ENCODE measurements around the gene UNCX.

The UNCX gene

DNA sequence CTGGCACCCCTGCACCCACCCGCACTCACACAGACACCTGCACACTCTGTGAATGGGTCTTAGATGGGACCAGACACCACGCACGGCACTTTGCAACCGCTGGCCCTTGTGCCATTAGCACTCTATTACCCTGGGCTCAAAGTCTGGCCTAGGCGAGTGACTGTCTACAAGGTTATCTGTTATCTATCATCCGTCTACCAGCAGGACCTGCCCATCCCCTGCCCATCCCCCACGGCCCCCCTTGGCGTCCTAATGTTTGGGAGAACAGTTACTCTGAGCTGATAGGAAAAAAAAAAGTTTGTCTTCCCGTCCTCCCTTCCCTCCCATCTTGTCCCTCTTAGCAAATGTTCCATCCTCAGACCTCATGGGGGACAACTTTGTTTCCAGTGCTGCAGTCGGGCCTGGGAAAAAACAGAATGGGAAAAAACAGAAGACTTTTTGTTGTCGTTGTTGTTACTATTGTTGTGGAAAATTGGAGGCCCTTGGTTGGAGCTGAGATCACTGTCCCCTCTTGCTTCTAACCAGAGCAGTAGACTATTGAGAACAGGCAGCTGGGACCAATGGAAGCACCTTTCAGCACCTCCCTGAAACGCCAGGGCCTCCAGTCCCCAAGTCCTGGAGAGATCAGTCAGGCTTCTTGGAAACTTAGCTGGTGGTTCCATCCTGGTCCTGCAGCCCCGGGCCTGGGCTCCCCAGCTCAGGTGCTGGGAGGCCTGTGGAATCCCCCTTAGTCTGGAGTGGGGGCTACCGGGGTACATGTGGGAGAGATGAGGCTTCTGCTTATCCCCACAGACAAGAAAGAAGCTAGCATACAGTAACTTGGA lies 12.2 kb downstream of the UNCX start:
- no peak for DNase-seq

DNA sequence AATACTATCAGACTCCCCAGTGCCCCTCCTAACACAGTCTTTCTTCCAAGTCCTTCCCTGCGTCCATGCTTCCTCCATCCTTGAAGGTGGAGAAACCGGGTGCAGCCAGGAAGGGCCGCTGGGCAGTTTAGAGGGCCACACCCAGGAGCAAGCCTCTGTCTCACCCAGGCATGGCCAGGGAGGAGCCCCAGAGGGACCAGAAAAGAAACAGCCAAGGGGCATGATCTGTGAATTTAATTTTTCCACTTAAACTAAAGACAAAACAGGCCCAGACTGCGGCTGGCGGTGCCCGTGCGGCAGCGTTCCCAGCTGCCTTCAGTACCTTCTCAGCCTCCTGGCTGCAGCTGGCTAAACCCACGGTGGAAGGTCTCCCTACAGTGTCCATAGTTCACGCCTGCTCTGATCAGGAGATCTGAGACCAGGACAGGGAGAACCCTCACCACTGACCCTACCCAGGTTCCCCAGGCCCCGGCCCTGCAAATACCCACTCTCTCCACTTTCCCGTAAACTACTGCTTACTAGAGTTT lies 12.9 kb downstream of the UNCX start:
- DNase-seq: no peak

DNA sequence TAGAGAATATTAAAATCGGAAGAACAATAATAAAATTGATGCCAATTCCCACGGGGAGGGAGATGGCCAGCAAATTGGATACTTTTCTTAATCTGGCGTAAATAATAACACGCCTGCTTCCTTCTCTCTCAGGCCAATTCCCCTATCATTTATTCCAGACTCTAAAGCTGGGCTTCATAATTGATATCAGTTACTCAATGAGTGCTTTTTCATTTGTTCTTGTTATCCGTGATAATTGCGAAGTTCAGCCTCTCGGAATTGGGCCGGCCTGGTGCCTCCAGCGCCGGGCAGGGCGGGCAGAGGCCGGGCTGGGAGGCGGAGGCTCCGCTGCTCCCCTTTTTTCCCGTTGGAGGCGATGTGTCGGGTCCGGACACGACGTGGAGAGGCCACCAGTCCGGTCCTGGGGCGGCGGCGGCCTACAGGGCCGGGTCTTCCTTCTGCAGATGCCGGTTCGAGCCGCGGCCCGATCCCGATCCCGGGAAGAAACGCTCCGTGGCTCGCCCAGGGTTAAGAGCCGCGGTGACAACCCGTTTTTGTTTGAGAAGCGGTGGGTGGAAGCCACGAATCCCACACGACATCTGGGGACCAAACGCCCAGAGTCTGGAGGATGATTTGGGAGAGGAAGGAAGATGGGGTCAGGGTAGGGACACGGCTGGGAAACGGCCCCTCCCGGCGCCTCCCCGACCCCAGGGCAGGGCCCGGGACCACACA lies 13.6 kb downstream of the UNCX start:
- no peak for DNase-seq

DNA sequence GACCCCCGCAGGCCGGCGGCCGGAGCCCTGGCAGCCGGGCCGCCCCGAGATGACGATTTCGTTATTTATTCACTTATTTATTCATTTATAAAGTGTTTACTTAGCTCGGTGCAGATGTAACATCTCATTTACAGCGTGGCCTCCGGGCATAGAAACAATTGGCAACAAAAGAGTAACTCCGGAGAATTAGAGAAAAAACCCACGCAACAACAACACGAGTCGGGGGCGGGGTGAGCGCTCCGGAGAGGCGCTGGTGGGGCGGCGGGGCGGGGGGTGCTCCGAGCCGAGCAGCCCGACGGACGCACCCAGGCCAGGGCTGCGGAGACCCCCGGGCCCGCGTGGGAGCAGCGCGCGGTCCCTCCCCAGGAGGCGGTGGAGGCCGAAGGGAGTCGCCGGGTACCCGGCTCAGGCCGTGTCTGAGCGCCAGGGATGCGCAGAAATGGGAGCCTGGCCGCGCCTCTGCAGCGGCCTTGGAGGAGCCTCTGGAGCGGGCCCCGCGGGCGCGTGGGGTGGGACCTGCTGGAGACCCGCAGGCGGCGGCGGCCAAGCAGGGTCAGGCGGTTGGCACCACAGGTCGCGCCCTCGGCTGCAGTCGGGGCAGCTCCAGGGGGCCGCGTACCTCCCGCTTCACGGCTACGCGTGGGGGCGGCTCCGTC lies 14.3 kb downstream of the UNCX start:
- no peak for DNase-seq

DNA sequence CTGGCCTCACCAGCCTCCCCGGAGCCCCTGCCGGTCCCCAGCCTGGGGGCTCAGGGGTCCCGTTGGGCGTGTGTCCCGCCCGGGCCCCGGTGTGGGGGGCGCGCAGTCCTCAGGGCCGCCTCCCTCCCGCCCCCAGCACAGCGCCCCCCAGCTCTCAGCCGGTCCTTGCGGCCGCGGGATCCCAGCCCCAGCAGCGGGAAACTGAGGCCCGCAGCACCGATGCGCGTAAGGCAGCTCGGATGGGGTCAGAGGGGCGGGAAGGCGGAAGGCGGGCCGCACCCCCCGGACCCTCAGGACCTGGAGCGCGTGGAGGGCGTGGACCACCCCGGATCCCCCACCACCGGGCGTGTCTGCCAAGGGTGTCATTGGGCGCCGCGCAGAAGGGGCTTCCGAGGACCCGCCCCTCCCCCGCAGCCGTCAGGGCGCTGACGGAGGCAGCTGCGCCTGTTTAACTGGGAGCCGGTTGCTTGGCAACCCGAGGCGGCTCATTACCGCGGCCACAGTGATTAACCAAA lies 14.9 kb downstream of the UNCX start:
- DNase-seq: no peak

DNA sequence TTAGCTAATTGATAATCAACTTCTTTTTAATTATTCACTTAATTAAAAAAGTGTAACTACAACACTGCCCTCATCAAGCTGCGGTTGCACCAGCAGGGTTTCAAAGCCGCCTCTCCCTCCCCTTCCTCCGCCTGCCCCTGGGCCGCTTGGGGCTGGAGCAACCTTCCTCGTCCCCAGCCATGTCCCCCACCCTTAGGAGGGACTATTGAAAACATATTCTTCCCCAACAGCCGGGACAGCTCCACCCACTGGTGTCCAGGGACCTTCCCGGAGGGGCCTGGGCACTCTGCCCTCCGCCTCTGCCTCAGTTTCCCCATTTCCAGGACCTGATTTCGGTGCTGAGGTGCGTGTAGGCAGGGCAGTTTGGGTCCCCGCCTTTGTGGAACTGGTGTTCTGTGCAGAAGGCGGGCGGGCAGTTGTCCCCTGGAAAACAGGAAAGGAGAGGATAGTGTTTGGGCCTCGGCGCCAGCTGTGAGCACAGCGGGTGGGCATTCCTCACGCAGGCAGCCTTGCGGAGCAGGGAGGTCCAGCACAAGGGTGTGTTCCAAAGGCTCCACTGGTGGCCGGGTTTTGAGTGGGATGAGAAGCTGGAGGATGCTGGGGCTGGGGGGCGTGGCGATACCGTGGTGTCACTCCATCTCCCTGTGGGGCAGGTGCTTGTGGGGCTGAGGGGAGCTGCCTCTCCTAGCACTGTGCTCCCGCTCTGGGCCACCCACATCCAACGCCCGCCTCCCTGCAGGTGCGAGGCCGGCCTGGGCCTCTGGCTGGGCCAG lies 15.7 kb downstream of the UNCX start:
- no peak for DNase-seq

DNA sequence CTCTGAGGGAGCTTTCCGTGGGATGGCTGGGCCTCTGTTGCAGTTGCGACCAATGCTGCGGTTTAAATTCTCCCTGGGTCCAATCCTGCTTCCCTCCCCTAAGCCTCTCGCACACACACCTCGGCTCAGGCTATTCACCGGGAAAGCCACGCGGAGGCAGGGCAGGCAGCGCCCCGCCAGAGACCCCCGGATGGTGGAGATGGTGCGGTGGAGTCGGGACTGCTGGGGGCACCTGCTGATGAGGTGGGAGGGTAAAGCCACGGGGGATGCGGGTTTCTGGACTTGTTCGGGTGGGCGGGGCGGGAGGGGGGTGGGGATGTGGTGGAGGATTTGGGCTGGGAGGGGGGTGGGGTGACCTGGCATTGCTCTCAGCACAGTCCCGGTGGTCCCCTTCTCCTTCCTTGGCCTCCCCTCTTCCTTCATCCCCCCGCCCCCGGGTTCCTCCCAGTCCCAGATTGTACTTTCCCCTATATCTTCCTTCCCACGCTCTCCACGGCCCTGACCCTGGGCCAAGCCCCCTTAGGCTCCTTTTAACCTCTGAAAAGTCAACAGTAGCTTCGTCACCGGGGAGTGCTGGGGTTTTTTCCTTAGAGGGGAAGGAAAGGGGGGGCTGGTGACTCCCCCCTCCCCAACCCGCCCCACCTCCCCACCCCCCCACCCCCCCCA lies 16.4 kb downstream of the UNCX start:
- no peak for DNase-seq

DNA sequence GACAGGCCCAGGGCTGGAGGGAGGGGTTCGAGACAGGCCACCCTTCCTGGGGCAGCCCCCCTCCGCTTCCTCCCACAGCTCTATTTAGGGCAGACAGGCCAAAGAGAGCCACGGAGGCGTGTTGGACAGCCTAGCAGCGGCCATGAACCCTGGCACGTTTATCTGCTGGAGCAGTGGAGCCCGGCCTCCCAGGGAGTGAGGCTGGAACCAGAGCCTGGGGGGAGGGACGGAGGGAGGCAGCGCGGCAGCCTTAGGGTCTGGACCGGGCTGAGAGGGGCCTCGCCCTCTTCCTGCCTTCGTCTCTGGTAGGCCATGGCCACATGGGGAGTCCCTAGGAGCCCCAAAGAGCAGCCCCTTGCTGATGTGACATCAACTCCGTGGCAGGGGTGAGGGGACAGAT lies 17.1 kb downstream of the UNCX start:
- no peak for DNase-seq

DNA sequence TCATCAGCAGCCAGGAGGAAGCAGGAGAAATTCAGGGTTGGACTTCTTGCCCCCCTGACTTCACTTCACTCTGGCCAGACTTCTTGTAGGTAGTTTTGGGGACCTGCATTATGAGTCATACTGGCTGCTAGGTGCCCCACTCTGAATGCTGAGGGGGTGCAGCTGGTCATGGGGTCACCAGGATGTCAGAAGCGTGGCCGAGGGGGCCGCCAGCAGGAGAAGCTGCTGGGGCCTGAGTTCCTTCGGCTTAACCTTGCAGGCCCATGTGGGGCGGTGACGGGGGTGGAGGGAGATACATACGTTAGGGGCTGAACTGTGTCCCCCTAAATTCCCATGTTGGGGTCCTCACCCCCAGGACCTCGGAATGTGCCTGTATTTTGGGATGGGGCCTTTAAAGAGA lies 18.2 kb downstream of the UNCX start:
- DNase-seq: no peak

DNA sequence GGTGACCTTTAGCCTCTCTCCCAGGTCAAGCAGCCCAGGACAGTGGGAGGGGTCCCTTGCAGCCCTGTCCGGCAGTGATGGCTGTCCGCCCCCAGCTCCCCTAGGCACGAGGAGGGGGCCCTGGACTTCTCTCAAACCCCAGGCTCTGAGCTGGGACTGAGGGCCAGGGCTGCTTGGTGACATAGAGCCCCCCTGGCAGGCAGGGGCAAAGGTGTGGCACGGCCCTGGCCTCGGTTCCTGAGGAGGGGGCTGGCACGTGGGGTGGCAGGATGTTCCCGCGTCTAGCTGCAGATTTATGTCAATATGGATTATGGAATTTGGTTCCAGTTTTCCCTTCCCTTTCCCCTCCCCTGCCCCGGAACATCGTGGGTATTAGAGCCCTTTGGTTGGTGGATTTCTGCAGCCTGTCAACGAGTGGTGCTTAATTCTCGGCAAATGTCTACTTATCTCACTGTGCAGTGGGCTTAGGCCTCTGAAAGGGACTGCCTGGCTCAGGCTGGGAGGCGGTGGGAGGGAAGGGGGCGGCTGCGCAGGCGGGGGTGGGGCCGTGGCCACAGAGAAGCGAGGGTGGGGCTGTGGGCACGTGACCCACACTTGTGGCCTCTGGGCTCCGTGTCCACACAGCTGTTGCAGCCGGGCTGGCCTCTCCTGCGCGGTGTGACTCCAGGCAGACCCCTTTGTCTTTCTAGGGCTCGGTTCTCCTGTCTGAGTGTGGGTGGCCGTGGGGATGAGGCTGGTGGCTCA lies 19.3 kb downstream of the UNCX start:
- no peak for DNase-seq

DNA sequence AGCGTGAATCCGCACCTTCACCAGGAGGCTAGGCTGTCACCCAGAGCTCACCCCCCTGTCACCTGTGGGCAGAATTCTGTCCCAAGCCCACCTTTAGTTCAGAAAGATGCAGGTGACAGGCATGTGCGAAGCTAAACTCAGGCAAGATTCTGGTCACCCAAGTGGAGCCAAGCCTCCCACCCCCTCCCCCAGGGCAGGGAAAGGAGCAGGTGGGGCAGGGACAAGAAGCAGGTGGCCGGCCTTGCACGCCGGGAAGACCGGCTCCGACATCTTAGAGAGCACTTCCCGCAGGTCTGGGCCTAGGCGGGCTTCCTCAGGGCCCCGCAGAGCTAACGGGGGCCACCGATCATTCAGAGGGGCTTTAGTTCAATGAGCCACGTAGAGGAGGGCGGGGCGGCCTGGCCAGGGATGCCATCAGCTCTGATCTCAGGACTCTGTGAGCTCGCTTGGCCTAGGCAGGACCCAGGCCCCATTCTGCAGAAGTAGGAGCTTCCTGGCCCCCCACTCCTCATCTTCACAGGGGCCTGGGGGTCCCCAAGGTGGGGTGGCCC lies 19.9 kb downstream of the UNCX start:
- no peak for DNase-seq

DNA sequence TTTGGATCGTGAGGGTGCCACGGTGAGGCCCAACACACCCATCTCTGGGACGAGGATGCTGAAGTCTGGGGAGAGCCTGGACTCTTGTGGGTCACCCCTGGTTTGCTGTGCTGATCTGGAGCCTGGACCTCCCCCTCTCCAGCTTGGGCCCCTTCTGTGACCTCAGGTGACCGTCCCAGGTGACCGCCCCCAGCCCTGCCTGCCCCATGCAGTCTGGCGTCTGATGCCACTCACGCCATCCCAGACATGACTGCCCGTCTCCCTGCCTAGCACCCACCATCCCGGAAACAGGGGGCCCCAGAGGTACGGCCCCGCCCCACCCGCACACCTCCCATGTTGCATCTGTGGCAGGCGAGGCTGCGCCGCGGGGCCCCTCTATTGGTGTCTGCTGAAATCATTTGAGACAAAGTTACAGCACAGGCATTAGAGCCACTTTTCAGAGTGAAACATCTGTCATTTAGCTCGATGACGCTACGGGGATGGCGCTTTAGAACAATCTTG lies 21.1 kb downstream of the UNCX start:
- no peak for DNase-seq

DNA sequence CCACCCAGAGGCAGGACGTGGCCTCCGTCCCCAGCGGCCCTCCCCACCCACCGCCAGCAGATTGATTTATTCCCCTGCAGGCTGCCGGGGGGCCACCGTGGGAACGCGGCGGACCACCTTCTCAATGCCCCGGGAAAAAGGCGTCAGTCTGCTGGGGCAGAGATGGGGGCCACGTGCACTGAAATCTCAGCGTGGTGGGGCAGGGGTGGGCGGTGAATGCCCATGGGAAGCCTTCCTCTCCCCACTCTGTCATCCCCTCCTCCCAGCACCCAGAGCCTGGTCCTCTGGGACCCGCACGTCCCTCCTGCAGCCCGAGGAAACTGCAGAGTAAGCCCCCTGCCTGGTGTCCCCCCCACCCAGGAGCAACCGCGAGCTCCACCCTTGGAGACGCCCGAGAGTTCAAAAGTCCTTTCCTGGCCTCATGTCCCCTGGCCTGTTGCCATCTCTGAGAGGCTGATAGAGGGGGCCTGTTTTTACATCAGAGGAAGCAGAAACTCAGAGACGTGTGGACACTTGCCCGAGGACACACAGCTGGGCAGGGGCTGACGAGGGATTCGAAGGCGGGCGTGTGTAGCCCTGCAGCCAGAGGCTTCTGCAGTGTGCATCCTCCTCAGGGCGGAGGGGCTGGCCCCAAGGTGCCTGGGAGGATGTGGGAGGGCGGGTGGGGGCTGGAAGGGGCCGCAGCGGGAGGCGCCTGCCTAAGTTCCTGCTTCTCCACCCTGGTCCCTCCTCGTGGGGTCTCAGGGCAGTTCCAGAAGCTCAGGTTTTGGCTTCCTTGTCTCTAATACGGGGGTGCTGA lies 21.8 kb downstream of the UNCX start:
- no peak for DNase-seq

DNA sequence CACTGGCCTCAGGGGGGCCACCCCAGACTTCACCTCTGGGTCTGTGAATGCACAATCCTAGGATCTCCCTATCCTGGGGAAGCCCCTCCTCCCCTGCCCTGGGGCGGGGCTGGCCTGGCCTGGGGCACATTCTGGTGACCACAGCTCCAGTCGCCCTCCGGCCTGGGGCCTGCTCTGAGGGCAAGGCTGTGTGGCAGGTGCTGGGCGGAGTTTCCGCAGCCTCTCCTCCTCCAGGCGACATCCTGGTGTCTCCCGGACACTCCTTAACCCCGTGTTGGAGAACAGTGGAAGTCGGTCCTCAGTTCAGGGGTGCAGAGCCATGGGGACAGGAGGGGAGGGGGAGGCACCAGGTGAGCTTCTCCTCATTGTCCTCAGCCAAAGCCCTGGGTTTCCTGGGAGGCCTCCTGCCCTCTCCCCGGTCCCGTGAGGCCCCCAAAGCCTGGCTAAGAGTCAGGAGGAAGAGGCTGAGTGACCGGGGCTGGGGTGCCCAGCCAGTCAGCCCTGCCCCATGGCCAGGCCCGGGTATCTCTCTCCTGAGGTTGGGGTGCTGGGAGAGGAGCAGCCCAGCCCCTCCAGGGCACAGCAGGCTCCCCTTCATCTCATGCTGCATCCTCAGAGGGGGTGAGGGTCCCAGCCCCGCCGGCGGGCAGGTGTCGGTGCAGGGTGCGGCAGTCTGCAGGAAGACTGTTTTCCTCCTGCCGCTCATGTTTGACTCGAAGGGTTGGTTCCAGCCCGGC lies 22.6 kb downstream of the UNCX start:
- no peak for DNase-seq

DNA sequence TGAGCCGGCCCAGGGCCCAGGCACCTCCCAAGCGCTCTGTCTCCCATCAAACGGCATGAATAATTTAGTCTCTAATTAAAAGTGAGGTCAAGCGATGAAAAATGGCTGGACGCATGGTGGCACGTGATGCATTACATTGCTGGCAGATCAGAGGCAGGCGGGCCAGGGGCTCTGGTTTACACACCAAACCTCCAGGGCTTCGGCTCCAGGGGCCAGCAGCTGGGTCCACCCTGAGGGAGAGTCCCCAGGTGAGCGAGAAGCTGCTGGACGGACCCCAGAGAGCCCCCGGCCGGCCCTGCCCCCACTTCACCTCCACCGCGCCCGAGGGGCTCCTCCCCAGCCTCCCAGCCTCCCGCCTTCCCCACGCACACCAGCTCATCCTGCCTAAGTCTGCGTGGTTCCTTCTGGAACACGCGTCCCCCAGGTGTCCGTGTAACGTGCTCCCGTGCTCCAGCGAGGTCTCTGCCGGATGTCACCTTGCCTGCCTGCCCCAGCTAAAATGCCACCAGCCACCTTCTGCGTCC lies 23.2 kb downstream of the UNCX start:
- no peak for DNase-seq

DNA sequence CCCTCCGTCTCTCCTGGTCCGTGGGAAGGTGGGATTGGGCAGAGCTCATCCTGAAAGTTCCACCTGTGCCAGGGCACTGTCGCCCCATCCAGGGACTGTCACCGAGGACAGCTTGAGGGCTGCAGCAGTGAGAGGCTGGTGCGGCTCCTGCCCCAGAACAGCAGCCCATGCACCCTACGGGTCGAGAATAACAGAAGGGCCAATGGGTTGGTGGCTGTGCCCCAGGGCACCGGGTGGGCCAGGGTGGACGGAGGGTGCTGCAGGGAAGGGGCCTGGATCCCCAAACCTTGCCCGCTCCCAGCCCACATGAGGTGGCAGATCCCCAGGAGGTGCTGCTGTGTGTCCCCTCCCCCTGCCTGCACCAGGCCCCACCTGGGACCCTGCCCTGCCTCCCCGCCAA lies 23.9 kb downstream of the UNCX start:
- no peak for DNase-seq

DNA sequence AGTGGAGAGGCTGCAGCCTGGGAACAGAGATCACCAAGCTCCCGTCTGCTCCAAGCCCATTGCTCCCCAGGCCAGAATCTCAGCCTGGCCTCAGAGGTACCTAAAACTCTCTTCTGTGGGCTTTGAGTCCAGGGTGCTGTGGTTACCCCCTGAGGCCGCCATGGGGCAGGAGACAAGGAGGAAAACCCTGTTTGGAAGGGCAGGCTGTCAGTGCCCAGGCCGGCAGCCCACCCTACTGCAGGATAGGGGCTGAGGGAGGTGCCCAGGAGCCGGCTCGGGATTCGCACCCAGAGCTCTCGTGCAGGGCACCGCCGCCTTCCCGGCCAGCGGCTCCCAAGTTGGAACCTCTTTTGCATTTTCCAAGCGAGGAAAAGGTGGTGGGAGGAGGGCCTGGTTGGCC lies 24.5 kb downstream of the UNCX start:
- DNase-seq: no peak

DNA sequence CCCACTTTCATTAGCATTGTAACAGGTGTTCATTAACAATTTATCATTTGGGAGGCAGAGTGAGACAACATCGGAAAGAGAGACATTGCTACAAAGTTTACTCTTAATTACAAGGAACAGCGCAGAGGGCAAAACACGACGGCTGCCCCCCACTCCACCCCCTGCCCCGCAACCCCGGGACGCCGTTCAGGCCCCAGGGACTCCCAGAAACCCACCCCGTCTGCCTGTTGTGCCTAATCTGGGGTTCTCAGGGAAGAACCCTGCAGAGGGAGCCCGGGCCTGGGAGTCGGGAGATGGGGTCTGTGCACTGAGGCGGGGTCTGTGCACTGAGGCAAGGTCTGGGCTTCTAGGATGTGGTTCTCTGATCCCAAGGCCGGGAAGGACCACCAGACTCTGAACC lies 25.2 kb downstream of the UNCX start:
- DNase-seq: no peak

DNA sequence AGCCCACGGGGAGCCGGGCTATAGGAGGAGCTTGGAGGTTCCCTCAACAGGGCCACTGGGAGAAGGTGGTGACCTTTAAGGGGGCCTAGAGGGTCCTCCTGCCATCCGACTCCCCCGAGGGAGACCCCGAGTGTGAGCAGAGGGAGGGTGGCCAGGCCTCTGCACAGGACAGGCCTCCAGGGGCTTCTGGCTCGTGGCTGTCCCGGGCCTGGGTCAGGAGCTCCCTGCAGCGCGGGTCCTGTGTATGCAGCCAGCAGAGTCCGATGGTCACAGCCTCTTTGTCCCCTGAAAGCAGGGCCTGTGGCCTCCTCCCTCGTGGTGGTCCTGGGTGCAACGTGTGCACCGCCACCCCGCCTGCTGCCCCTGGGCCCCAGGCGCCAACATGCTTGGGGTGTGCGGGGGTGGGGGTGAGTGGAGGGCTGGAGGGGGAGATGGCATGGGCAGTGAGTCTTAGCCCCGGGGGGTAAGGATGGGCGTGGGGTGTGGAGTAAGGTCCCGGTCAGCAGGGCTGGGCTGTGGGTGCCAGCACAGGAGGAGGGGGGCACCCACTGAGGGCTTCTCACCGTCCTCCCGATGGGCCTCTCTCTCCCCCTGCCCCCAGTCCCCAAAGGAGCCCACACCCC lies 27.1 kb downstream of the UNCX start:
- no peak for DNase-seq

All from right forelimb (tissue), 1 donor.